AG09319 (cell line): ENCODE data around the gene ANKMY1.

Experiments used
- DNase-seq: peaks from one replicate; pipeline ENCODE4 v3.0.0-alpha.2; 2010; ENCODE audit warnings: low read depth; ENCODE audit errors: extremely low read depth
- TF ChIP-seq, protein P1 (sequence below): IDR thresholded peaks from 2 replicates; pipeline ENCODE4 v1.5.1; 2011; ENCODE audit warnings: low read depth, mild to moderate bottlenecking, inconsistent platforms, low read length, moderate library complexity

The ANKMY1 gene

DNA sequence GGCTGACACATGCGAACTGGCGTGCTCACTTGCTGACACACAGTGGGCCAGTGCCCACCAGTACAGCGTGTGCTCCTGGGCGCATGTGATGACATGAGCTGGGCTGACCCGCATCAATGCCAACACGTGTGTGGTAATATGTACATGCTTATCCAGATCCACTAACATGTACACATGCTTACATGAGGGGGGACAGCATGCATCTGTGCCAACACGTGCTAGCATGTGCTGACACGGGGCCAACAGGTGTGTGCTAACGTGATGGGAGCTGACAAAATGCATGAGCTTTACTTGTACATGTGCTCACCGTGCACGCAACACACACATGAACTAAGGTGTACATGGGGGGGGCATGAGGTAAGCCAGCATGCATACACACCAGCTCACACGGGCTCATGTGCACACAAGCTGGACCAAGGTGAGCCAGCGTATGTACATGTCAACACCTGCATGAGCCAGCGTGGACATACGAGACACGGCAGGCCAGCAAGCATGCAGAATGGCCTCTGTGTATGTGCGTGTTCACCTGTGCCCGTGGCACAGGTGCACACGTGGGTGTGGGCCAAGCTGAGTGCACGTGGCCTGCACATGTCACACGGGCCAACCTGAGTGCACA lies 93.8 kb downstream of the ANKMY1 start:
- DNase-seq = no peak
- TF ChIP-seq, protein P1, sequence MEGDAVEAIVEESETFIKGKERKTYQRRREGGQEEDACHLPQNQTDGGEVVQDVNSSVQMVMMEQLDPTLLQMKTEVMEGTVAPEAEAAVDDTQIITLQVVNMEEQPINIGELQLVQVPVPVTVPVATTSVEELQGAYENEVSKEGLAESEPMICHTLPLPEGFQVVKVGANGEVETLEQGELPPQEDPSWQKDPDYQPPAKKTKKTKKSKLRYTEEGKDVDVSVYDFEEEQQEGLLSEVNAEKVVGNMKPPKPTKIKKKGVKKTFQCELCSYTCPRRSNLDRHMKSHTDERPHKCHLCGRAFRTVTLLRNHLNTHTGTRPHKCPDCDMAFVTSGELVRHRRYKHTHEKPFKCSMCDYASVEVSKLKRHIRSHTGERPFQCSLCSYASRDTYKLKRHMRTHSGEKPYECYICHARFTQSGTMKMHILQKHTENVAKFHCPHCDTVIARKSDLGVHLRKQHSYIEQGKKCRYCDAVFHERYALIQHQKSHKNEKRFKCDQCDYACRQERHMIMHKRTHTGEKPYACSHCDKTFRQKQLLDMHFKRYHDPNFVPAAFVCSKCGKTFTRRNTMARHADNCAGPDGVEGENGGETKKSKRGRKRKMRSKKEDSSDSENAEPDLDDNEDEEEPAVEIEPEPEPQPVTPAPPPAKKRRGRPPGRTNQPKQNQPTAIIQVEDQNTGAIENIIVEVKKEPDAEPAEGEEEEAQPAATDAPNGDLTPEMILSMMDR = no peak

DNA sequence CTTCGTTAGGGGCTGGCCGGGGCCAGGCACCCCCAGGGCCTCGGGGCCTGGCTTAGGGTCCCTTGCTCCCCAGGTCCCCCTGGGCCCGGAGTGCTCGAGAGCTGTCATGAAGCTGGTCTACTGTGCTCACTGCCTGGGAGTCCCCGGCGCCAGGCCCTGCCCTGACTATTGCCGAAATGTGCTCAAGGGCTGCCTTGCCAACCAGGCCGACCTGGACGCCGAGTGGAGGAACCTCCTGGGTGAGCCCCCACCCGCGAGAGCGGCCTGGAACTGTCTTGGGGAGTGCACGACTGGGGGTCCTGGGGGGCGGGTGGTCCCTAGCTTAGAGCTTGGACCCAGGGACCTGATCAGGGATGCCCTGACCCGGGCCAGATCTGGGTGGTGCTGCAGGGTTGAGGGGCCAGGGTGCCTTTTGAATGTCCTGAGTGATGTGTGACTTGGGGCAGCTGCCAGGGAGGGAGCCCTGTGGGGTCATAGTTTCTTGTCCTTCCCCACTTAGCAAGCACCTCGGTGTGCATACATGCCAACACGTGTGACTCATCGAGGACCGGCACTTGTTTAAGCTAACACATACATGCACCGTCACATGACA lies 94.4 kb downstream of the ANKMY1 start:
- DNase-seq = no peak
- TF ChIP-seq, protein P1 = no peak

DNA sequence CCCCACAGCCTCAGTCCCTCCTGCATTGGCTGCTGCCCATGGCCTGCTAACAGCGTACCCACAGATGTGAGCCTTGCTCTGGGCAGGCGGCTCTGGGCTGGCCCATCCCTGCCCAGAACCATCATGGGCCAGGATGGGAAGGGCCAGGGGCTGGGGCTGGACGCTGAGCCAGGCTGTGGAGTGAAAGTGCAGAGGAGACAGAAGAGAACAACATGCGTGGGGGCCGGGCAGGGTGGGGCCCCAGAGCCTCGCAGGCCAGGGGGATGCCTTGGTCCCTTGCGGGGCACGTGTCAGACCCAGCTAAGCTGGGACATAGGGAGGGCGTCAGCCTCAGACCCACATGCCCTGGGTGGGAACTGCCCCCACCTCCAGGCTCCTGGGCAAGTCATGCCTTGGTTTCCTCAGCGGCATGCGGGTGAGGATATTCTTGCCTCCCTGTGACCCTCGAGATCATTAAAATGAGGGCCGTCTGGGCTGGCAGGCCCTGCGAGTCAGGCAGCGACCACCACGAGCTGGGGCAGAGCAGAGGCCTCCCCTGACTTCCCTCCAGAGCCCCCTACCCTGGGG lies 95.0 kb downstream of the ANKMY1 start:
- DNase-seq = no peak
- TF ChIP-seq, protein P1 = no peak

DNA sequence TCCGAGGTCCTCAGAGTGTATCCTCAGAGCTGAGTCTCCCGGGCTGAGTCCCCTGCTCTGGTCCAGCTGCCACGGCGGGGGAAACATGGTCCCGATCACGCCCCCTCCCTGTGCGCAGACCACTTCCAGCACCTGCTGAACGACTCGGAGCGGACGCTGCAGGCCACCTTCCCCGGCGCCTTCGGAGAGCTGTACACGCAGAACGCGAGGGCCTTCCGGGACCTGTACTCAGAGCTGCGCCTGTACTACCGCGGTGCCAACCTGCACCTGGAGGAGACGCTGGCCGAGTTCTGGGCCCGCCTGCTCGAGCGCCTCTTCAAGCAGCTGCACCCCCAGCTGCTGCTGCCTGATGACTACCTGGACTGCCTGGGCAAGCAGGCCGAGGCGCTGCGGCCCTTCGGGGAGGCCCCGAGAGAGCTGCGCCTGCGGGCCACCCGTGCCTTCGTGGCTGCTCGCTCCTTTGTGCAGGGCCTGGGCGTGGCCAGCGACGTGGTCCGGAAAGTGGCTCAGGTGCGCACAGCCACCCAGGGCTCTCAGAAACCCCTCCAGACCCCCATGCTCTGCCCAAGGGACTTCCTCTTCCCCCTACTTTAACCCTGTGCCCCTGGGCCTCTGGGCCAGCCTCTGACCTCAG lies 95.6 kb downstream of the ANKMY1 start:
- TF ChIP-seq, protein P1 = no peak
- DNase-seq = no peak

DNA sequence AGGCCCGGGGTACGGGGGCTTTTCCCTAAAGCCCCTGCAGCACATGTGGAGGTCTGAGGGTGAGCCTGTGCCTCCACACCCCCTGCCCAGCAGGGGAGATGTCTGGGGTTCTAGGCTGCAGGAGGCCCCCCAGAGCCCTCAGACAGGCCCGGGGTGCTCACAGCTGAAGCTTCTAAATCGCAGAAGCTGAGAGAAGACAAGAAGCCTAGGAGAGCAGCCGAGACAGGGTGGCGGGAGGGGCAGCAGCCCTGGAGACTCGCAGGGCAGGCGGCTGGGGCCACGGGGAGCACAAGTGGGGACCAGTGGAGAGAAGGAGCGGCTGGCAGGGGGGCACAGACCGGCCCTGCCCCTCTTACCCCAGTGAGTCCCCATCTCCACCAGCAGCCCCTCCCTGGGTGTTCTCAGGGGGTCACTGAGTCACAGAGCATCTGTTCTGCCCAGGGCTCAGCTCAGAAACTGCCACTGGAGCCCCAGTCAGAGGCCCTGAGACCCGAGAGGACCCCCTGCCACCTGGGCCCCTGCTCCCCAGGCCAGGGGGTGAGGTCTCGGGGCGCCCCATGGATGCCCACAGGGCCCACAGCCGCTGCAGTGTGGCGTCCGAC lies 96.2 kb downstream of the ANKMY1 start:
- no peak for DNase-seq
- TF ChIP-seq, protein P1 = no peak

DNA sequence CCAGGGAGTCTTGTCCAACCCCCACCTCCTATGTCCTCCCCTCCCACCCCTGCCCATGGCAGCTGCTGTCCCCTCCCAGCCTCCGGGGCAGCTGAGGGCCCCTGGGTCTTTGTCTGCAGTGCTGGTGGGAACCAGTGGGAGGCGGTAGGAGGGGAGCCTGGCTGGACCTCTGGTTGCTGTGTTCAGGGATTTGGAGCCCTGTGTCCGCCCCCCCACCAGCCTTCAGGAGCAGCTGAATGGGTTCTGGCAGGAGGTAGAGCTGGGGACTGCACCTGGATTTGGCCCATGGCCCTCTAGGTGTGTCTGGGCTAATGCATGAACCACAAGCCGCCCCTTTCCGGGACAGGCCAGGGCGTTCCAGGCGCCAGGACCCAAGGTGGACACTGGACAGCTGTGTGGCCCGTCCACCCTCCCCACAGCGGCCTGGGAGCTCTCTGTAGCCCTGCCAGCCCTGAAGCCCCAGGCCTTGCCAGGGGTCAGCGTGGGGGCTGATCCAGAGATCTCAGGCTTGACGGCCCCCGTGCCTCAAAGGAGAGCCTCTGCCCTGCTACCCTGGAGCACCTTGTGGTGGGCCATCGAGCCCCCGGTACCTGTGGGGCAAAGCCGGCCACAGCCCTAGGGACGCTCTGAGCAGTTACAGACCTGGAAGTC lies 96.9 kb downstream of the ANKMY1 start:
- TF ChIP-seq, protein P1 = no peak
- no peak for DNase-seq
